ENCODE data around the gene CREBBP.

GRCh38 chr16:3798838-3799237, 81.7 kb downstream of the CREBBP start:
- TF ChIP-seq, protein P1, sequence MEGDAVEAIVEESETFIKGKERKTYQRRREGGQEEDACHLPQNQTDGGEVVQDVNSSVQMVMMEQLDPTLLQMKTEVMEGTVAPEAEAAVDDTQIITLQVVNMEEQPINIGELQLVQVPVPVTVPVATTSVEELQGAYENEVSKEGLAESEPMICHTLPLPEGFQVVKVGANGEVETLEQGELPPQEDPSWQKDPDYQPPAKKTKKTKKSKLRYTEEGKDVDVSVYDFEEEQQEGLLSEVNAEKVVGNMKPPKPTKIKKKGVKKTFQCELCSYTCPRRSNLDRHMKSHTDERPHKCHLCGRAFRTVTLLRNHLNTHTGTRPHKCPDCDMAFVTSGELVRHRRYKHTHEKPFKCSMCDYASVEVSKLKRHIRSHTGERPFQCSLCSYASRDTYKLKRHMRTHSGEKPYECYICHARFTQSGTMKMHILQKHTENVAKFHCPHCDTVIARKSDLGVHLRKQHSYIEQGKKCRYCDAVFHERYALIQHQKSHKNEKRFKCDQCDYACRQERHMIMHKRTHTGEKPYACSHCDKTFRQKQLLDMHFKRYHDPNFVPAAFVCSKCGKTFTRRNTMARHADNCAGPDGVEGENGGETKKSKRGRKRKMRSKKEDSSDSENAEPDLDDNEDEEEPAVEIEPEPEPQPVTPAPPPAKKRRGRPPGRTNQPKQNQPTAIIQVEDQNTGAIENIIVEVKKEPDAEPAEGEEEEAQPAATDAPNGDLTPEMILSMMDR (IDR thresholded peaks at IDR 0.05; ENCODE audit: insufficient read depth, low read depth, low read length): no peak
- no peak for TF ChIP-seq EZH2 (IDR thresholded peaks at IDR 0.05; ENCODE audit: insufficient read depth, low read length)

All from astrocyte (in vitro differentiated cells and primary cell).